GM12878 (cell line): ENCODE results near the gene GPC5. TPM values are rescaled to one million over a fixed set of nuclear protein-coding genes. Genes with fewer than 3 reads are reported as not detected.

Experiments used
- BACH1 ChIP-seq: fragments of 450-650 bp; IDR thresholded peaks from 2 replicates; pipeline ENCODE4 v1.6.1; 2017; ENCODE audit warnings: mild to moderate bottlenecking, borderline replicate concordance
- HCFC1 ChIP-seq: fragments of 150-350 bp; IDR thresholded peaks from 2 replicates; pipeline ENCODE4 v1.6.1; 2014; ENCODE audit warnings: low read length
- PAX5 ChIP-seq: IDR thresholded peaks from 2 replicates; pipeline ENCODE4 v1.6.1; 2011; ENCODE audit warnings: low read depth, low read length, borderline replicate concordance
- RBBP5 ChIP-seq: fragments of 200-600 bp; sonication (generic); conservative IDR thresholded peaks from 2 replicates; pipeline ENCODE4 v1.6.1; 2016
- RUNX3 ChIP-seq: IDR thresholded peaks from 2 replicates; pipeline ENCODE4 v1.6.1; 2012; ENCODE audit warnings: low read length, inconsistent platforms
- TBL1XR1 ChIP-seq: IDR thresholded peaks from 2 replicates; pipeline ENCODE4 v1.6.1; 2012; ENCODE audit warnings: low read depth, low read length, improper control_type of control experiment
- polyA plus RNA-seq, 11 experiments: library from polyadenylated mRNA; depleted of rRNA in 4 of 11; unstranded in 6 of 11; stranded (reverse) in 5 of 11; fragments of >200 nt; fragmentation: Nextera tagmentation in 4 of 11; fragmentation: Illumina TruSeq in 1 of 11; extraction: Ambion mirVana in 4 of 11; extraction: Trizol in 1 of 11; gene quantifications; 1 replicate in 1 of 11; 2 replicates in 10 of 11; pipeline versions ENCODE4 v1.2.1 to v1.2.3, GENCODE V29; 2011 to 2016; ENCODE audit warnings: inconsistent platforms in 2 of 11, missing spikeins in 2 of 11, low read depth in 1 of 11
- total RNA-seq, 4 experiments: library from RNA; depleted of rRNA in 3 of 4; stranded (reverse); fragments of >200 nt in 3 of 4; fragmentation: Illumina TruSeq in 1 of 4; extraction: Trizol in 1 of 4; gene quantifications; 2 replicates each; pipeline versions ENCODE4 v1.2.1 to v1.2.3, GENCODE V29; 2013 to 2021
- TF ChIP-seq, protein P1 (sequence below): fragments of 450-650 bp; IDR thresholded peaks from 2 replicates; pipeline ENCODE4 v1.6.1; 2017; ENCODE audit warnings: mild to moderate bottlenecking, low read depth, inconsistent platforms; ENCODE audit not compliant: poor library complexity, severe bottlenecking
- TF ChIP-seq, protein P2 (sequence below): fragments of 450-650 bp; IDR thresholded peaks from 2 replicates; pipeline ENCODE4 v1.6.1; 2017; ENCODE audit warnings: mild to moderate bottlenecking, moderate library complexity

The GPC5 gene
- total and polyA plus RNA-seq, 10 of the 15 experiments (the other 5 are each of a cell fraction or from before 2014, with no cell fraction given) = 0.05 to 0.87 (median 0.44) TPM; not detected in 1

DNA sequence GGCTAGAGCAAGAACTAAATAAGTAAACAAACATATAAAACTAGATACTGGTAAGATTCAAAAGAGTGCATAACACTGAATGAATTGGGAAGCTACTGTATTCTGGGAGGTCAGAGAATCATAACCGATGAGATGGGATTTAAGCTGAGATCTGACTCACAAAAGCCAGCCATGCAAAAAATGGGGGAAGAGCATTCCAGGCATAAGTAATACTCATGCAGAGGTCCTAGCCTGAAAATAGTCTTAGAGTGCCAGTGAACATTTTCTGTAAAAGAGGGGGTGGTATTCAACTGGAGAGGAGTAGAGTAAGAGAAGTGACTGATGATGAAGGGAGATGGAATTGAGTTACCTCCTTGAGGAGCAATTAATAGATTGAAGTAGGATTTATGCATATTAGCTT is 956.2 kb downstream of the GPC5 start (continued):
- TF ChIP-seq, protein P1, sequence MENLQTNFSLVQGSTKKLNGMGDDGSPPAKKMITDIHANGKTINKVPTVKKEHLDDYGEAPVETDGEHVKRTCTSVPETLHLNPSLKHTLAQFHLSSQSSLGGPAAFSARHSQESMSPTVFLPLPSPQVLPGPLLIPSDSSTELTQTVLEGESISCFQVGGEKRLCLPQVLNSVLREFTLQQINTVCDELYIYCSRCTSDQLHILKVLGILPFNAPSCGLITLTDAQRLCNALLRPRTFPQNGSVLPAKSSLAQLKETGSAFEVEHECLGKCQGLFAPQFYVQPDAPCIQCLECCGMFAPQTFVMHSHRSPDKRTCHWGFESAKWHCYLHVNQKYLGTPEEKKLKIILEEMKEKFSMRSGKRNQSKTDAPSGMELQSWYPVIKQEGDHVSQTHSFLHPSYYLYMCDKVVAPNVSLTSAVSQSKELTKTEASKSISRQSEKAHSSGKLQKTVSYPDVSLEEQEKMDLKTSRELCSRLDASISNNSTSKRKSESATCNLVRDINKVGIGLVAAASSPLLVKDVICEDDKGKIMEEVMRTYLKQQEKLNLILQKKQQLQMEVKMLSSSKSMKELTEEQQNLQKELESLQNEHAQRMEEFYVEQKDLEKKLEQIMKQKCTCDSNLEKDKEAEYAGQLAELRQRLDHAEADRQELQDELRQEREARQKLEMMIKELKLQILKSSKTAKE = no peak
- no peak for TF ChIP-seq PAX5
- TF ChIP-seq RUNX3 = no peak
- no peak for TF ChIP-seq BACH1
- no peak for TF ChIP-seq HCFC1
- no peak for TF ChIP-seq TBL1XR1
- TF ChIP-seq, protein P2, sequence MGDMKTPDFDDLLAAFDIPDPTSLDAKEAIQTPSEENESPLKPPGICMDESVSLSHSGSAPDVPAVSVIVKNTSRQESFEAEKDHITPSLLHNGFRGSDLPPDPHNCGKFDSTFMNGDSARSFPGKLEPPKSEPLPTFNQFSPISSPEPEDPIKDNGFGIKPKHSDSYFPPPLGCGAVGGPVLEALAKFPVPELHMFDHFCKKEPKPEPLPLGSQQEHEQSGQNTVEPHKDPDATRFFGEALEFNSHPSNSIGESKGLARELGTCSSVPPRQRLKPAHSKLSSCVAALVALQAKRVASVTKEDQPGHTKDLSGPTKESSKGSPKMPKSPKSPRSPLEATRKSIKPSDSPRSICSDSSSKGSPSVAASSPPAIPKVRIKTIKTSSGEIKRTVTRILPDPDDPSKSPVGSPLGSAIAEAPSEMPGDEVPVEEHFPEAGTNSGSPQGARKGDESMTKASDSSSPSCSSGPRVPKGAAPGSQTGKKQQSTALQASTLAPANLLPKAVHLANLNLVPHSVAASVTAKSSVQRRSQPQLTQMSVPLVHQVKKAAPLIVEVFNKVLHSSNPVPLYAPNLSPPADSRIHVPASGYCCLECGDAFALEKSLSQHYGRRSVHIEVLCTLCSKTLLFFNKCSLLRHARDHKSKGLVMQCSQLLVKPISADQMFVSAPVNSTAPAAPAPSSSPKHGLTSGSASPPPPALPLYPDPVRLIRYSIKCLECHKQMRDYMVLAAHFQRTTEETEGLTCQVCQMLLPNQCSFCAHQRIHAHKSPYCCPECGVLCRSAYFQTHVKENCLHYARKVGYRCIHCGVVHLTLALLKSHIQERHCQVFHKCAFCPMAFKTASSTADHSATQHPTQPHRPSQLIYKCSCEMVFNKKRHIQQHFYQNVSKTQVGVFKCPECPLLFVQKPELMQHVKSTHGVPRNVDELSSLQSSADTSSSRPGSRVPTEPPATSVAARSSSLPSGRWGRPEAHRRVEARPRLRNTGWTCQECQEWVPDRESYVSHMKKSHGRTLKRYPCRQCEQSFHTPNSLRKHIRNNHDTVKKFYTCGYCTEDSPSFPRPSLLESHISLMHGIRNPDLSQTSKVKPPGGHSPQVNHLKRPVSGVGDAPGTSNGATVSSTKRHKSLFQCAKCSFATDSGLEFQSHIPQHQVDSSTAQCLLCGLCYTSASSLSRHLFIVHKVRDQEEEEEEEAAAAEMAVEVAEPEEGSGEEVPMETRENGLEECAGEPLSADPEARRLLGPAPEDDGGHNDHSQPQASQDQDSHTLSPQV = no peak
- TF ChIP-seq RBBP5 = no peak
- TF ChIP-seq, all 136 proteins: peak for 0
